Measurements from ENCODE around the gene PNLIPRP2.

Gene PNLIPRP2

GRCh38 chr10:116615199-116615776 lies 5.5 kb upstream of the PNLIPRP2 start:
- no peak overlapping the region for H3K4me3 ChIP-seq (ENCODE audit: low read length)
- no peaks in the 10 kb centered on the region for H3K36me3 ChIP-seq (ENCODE audit: control insufficient read depth, low read depth, low read length)
- no peaks in the 10 kb centered on the region for H3K9me3 ChIP-seq (ENCODE audit: control insufficient read depth, low read depth, low read length)
- H3K4me1 ChIP-seq (ENCODE audit: control insufficient read depth, low read depth, low read length): no peaks in the 10 kb centered on the region
- no peaks in the 10 kb centered on the region for H3K27me3 ChIP-seq (ENCODE audit: control insufficient read depth, insufficient read depth, low read length)
- no peak overlapping the region for H3K9ac ChIP-seq (ENCODE audit: low read length)
- H3K27ac ChIP-seq (ENCODE audit: low read length): no peak overlapping the region

GRCh38 chr10:116621476-116621875 lies 723 bp downstream of the PNLIPRP2 start:
- H3K4me3 ChIP-seq (ENCODE audit: low read length): no peak overlapping the region
- H3K27me3 ChIP-seq (ENCODE audit: control insufficient read depth, insufficient read depth, low read length): peaks cover 3% of the 10 kb centered on the region
- H3K4me1 ChIP-seq (ENCODE audit: control insufficient read depth, low read depth, low read length): no peaks in the 10 kb centered on the region
- H3K27ac ChIP-seq (ENCODE audit: low read length): no peak overlapping the region
- H3K9ac ChIP-seq (ENCODE audit: low read length): no peak overlapping the region
- no peaks in the 10 kb centered on the region for H3K36me3 ChIP-seq (ENCODE audit: control insufficient read depth, low read depth, low read length)
- no peaks in the 10 kb centered on the region for H3K9me3 ChIP-seq (ENCODE audit: control insufficient read depth, low read depth, low read length)

GRCh38 chr10:116621934-116622655 lies 1.3 kb downstream of the PNLIPRP2 start:
- no peaks in the 10 kb centered on the region for H3K36me3 ChIP-seq (ENCODE audit: control insufficient read depth, low read depth, low read length)
- no peak overlapping the region for H3K27ac ChIP-seq (ENCODE audit: low read length)
- H3K9me3 ChIP-seq (ENCODE audit: control insufficient read depth, low read depth, low read length): no peaks in the 10 kb centered on the region
- no peak overlapping the region for H3K9ac ChIP-seq (ENCODE audit: low read length)
- peaks cover 8% of the 10 kb centered on the region for H3K27me3 ChIP-seq (ENCODE audit: control insufficient read depth, insufficient read depth, low read length)
- H3K4me1 ChIP-seq (ENCODE audit: control insufficient read depth, low read depth, low read length): no peaks in the 10 kb centered on the region
- H3K4me3 ChIP-seq (ENCODE audit: low read length): no peak overlapping the region

- no peaks in the 10 kb centered on the region for H3K4me1 ChIP-seq (ENCODE audit: control insufficient read depth, low read depth, low read length)
- H3K27ac ChIP-seq (ENCODE audit: low read length): no peak overlapping the region
- no peaks in the 10 kb centered on the region for H3K36me3 ChIP-seq (ENCODE audit: control insufficient read depth, low read depth, low read length)
- peaks cover 14% of the 10 kb centered on the region for H3K27me3 ChIP-seq (ENCODE audit: control insufficient read depth, insufficient read depth, low read length)
- no peak overlapping the region for H3K9ac ChIP-seq (ENCODE audit: low read length)
- H3K4me3 ChIP-seq (ENCODE audit: low read length): no peak overlapping the region
- H3K9me3 ChIP-seq (ENCODE audit: control insufficient read depth, low read depth, low read length): no peaks in the 10 kb centered on the region
Measured at GRCh38 chr10:116625845-116626244, 5.1 kb downstream of the PNLIPRP2 start.

- H3K9ac ChIP-seq (ENCODE audit: low read length): no peak overlapping the region
- no peaks in the 10 kb centered on the region for H3K9me3 ChIP-seq (ENCODE audit: control insufficient read depth, low read depth, low read length)
- H3K4me1 ChIP-seq (ENCODE audit: control insufficient read depth, low read depth, low read length): no peaks in the 10 kb centered on the region
- H3K4me3 ChIP-seq (ENCODE audit: low read length): no peak overlapping the region
- H3K27ac ChIP-seq (ENCODE audit: low read length): no peak overlapping the region
- H3K27me3 ChIP-seq (ENCODE audit: control insufficient read depth, insufficient read depth, low read length): peaks cover 14% of the 10 kb centered on the region
- H3K36me3 ChIP-seq (ENCODE audit: control insufficient read depth, low read depth, low read length): no peaks in the 10 kb centered on the region
Measured at GRCh38 chr10:116626815-116627214, 6.1 kb downstream of the PNLIPRP2 start.

- no peaks in the 10 kb centered on the region for H3K9me3 ChIP-seq (ENCODE audit: control insufficient read depth, low read depth, low read length)
- H3K36me3 ChIP-seq (ENCODE audit: control insufficient read depth, low read depth, low read length): no peaks in the 10 kb centered on the region
- H3K9ac ChIP-seq (ENCODE audit: low read length): peak overlapping the region; percentile 45
- no peaks in the 10 kb centered on the region for H3K4me1 ChIP-seq (ENCODE audit: control insufficient read depth, low read depth, low read length)
- peak overlapping the region; percentile 59 for H3K4me3 ChIP-seq (ENCODE audit: low read length)
- H3K27ac ChIP-seq (ENCODE audit: low read length): no peak overlapping the region
- peaks cover 14% of the 10 kb centered on the region for H3K27me3 ChIP-seq (ENCODE audit: control insufficient read depth, insufficient read depth, low read length)
Measured at GRCh38 chr10:116627386-116627933, 6.7 kb downstream of the PNLIPRP2 start.

DNA sequence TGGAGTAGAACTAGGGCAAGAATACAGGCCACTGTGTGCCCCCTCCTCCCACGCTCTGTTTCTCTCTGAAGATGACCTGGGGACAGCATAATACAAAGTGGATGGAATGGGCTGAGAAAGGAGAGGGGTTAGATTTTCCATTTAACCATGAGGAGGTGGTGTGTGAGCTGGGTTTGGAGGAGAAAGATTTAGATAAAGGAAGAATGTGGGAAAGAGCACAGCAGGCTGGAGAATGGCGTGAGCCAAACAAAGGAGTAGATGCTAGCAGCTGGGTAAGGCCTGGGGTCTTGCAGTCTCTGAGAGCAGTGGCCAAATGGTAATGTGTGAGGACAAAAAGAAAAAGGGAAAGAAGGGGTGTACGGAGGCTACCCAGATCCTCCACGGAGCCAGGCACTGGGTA lies 8.6 kb downstream of the PNLIPRP2 start:
- H3K27ac ChIP-seq (ENCODE audit: low read length): no peak overlapping the region
- no peaks in the 10 kb centered on the region for H3K4me1 ChIP-seq (ENCODE audit: control insufficient read depth, low read depth, low read length)
- no peaks in the 10 kb centered on the region for H3K9me3 ChIP-seq (ENCODE audit: control insufficient read depth, low read depth, low read length)
- H3K36me3 ChIP-seq (ENCODE audit: control insufficient read depth, low read depth, low read length): no peaks in the 10 kb centered on the region
- no peak overlapping the region for H3K4me3 ChIP-seq (ENCODE audit: low read length)
- no peak overlapping the region for H3K9ac ChIP-seq (ENCODE audit: low read length)
- H3K27me3 ChIP-seq (ENCODE audit: control insufficient read depth, insufficient read depth, low read length): peaks cover 14% of the 10 kb centered on the region

GRCh38 chr10:116630020-116630419 lies 9.3 kb downstream of the PNLIPRP2 start:
- H3K4me3 ChIP-seq (ENCODE audit: low read length): no peak overlapping the region
- no peaks in the 10 kb centered on the region for H3K9me3 ChIP-seq (ENCODE audit: control insufficient read depth, low read depth, low read length)
- peaks cover 14% of the 10 kb centered on the region for H3K27me3 ChIP-seq (ENCODE audit: control insufficient read depth, insufficient read depth, low read length)

DNA sequence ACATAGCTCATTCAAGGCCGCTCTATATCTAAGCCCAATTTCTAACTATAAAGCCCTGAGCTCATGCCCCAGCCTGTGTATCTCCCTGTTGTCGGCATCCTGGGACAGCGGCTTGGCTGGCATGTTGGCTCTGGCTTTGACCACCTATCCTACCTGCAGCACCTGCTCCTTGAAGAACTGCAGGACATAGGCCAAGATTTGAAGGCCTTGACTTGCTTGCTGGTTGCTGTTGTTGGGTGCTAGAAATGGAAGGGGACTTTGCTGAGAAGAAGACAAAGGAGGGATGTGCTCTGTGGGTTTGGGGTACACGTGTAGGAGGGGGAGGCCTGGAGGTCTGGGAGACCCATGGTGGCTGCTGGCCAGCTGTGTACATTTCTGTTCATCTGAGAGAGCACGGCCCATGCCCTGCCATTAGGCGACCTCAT lies 11.1 kb downstream of the PNLIPRP2 start:
- Histone ChIP-seq H3K9ac (ENCODE audit: low read length) (no peak overlapping the region), H3K4me1 (ENCODE audit: control insufficient read depth, low read depth, low read length) (no peaks in the 10 kb centered on the region), H3K27me3 (ENCODE audit: control insufficient read depth, insufficient read depth, low read length) (peaks cover 8% of the 10 kb centered on the region), H3K9me3 (ENCODE audit: control insufficient read depth, low read depth, low read length) (no peaks in the 10 kb centered on the region), H3K36me3 (ENCODE audit: control insufficient read depth, low read depth, low read length) (no peaks in the 10 kb centered on the region), H3K27ac (ENCODE audit: low read length) (no peak overlapping the region), H3K4me3 (ENCODE audit: low read length) (no peak overlapping the region)

More at GRCh38 chr10:116630020-116630419, 9.3 kb downstream of the PNLIPRP2 start:
- no peak overlapping the region for H3K9ac ChIP-seq (ENCODE audit: low read length)
- H3K36me3 ChIP-seq (ENCODE audit: control insufficient read depth, low read depth, low read length): no peaks in the 10 kb centered on the region
- no peaks in the 10 kb centered on the region for H3K4me1 ChIP-seq (ENCODE audit: control insufficient read depth, low read depth, low read length)
- H3K27ac ChIP-seq (ENCODE audit: low read length): no peak overlapping the region

GRCh38 chr10:116632596-116633215 lies 12.0 kb downstream of the PNLIPRP2 start:
- Histone ChIP-seq H3K27me3 (ENCODE audit: control insufficient read depth, insufficient read depth, low read length) (peaks cover 5% of the 10 kb centered on the region), H3K4me1 (ENCODE audit: control insufficient read depth, low read depth, low read length) (no peaks in the 10 kb centered on the region), H3K27ac (ENCODE audit: low read length) (no peak overlapping the region), H3K36me3 (ENCODE audit: control insufficient read depth, low read depth, low read length) (no peaks in the 10 kb centered on the region), H3K4me3 (ENCODE audit: low read length) (no peak overlapping the region), H3K9me3 (ENCODE audit: control insufficient read depth, low read depth, low read length) (no peaks in the 10 kb centered on the region), H3K9ac (ENCODE audit: low read length) (no peak overlapping the region)

DNA sequence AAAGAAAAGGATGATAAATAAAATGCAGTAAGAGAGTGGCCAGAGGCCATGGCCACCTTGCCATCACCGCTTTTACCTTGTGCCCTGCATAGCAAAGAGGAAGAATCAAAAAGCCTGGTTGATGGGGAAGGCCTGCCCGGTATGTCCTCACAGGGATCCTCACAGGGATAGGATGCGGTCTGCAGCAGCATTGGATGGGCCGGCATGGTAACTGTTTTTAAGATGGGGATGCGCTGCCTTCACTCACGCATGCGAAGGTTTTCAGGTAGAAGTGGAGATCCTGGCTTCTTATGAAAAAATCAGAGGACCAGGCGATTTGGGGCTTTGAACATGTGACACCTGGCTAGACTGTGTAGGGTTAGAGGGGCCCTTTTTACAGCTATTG lies 12.5 kb downstream of the PNLIPRP2 start:
- Histone ChIP-seq H3K9me3 (ENCODE audit: control insufficient read depth, low read depth, low read length) (no peaks in the 10 kb centered on the region), H3K4me3 (ENCODE audit: low read length) (no peak overlapping the region), H3K27me3 (ENCODE audit: control insufficient read depth, insufficient read depth, low read length) (peaks cover 5% of the 10 kb centered on the region), H3K4me1 (ENCODE audit: control insufficient read depth, low read depth, low read length) (no peaks in the 10 kb centered on the region), H3K9ac (ENCODE audit: low read length) (no peak overlapping the region), H3K36me3 (ENCODE audit: control insufficient read depth, low read depth, low read length) (no peaks in the 10 kb centered on the region), H3K27ac (ENCODE audit: low read length) (no peak overlapping the region)

Data from iPS-18a (cell line).